CD4-positive, alpha-beta T cell treated with Interleukin-4 for 1 hour (primary cell): Measurements from ENCODE around the gene NTHL1.

Experiments
- DNase-seq, 2 donors: peaks; one replicate each; pipeline ENCODE4 v3.0.0-alpha.2; 2020 to 2022

The NTHL1 gene

GRCh38 chr16:2047330-2048115, at the start of gene NTHL1, which contains the start of gene TSC2:
Gene NTHL1 (minus strand): TSS chr16:2047834. CDS start chr16:2047823, 11 bp downstream.
Gene TSC2 (plus strand): TSS chr16:2047985. CDS start chr16:2048616, 631 bp downstream.
- peak; percentile 93 to 94 for DNase-seq

GRCh38 chr16:2096853-2097595, 49.4 kb upstream of the NTHL1 start:
- DNase-seq, result no peak

DNA sequence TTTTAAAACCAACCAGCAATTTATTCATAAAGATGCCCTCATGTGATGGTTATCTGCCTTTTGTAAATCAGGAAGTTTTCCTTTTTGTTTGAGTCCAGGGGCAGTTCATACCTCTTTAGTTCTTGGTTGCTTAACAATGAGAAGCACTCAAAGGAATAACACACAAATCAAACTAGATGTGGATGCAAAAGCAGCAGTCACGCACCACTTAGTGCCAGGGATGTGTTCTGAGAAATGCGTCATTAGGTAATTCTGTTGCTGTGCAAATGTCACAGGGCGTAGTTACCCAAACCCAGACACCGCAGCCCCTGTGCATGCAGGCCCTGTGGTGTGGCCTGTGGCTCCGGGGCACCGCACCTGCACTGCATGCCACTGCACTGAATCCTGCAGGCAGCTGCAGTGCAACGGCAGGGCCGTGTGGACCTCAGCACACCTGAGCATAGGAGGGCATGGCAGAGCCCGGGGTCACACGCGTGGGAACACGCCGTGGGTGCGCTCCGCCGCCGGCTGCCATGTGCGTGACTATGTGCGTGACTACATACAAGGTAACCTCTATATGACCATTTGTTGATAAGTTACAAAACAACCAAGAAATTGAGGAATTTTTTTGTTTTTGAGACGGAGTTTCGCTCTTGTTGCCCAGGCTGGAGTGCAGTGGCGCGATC, 48.4 kb upstream of the NTHL1 start:
- DNase-seq, result no peak

- DNase-seq, result no peak
Measured at GRCh38 chr16:2095315-2095853, 47.8 kb upstream of the NTHL1 start.

DNA sequence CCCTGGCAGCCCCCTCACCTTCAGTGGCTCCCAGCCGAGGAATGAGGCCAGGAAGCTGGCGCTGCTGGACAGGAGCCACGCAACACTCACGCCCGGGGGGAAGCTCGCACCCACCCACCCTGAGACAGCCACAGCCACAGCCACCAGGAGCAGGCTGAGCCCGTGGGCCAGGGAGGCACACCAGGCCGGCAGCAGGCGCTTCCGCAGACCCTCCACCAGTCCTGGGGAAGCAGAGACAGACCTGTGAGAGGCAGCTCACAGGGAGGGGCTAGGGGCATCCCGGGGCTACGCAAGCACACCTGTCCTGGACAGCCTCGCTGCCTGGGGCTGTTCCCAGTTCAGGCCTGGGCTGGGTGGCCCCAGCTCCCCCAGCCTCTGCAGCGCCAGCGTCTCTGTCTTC, 46.2 kb upstream of the NTHL1 start:
- no peak for DNase-seq

- no peak for DNase-seq
Measured at GRCh38 chr16:2092866-2093265, 45.2 kb upstream of the NTHL1 start.

GRCh38 chr16:2092256-2092620, 44.6 kb upstream of the NTHL1 start:
- DNase-seq, result no peak

GRCh38 chr16:2091547-2092255, 44.1 kb upstream of the NTHL1 start:
- DNase-seq, result no peak

DNA sequence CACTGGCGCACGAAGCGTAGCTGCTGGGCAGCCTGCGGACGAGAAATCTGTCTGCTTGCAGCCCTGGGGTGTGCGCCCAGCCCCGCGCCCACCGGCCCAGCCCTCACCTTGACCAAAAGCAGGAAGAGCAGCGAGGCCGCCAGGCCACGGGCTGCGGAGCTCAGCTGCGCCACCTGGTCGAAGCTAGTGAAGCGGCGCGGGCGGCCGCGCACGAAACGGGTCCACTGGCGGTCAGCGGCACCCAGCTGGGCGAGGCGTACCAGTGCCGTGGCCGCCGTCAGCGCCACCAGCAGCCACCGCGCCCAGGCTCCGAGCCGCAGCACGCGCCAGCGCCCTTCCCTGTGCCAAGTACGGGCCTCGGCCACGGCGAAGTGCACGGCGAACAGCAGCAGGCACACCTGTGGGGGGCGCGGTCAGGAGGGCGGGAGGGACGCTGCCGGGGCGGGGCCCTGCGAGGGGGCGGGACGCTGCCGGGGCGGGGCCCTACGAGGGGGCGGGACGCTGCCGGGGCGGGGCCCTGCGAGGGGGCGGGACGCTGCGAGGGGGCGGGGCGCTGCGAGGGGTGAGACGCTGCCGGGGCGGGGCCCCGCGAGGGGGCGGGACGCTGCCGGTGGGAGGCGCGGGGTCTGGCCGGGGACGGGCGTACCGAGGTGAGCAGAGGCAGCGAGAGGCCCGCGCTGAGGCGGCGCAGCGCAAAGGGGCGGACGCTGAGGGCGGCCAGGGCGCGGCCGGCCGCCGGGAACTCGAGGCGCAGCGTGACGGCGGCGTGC, 43.3 kb upstream of the NTHL1 start:
- peak; percentile 39 to 62 for DNase-seq

DNA sequence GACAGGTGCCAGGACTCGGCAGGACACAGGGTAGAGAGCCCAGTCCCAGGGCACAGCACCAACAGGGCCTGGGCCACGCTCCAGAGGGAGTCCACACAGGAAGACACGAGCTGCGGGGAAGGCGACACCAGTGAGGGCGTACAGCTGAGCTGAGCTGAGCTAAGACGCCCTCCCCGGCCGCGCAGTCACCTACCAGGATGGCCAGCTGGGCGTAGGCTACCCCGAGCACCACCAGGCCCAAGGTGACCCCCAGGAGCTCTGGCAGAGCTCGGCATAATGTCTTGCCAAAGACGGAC, 42.8 kb upstream of the NTHL1 start:
- no peak for DNase-seq

DNA sequence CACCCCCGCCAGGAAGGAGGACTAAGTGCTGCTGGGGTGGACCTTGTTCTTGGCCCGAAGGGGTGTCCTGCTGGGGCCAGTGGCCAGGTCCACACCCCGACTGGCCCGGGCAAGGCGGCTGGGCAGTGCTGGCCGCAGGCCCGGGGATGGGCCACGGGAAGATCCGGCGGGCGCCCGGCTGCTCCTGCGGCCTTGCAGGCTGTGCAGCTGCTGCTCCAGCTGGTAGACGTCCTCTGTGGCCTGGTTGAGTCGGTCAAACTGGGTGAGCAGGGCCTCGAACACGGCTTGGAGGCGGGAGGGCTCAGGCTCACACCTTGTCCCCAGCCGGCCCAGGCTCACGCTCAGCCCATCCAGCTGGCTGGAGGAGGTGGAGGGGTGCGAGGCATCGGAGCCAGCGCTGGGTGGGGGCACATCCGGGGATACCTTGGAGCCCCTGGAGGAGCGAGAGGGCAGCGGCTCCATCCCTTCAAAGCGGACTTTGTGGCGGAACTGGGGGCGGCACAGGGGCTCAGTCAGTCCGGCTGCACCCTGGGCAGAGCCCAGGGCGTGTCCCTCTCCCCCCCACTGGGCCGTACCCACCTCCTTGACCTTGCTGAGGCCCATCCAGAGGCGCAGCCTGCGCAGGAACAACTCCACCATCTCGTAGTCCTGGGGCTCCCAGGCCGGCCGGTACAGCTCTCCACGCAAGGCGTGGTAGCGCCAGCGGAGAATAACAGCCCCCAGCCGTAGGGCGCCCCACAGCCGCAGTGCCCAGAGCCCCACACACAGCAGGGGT, 42.3 kb upstream of the NTHL1 start:
- no peak for DNase-seq

DNA sequence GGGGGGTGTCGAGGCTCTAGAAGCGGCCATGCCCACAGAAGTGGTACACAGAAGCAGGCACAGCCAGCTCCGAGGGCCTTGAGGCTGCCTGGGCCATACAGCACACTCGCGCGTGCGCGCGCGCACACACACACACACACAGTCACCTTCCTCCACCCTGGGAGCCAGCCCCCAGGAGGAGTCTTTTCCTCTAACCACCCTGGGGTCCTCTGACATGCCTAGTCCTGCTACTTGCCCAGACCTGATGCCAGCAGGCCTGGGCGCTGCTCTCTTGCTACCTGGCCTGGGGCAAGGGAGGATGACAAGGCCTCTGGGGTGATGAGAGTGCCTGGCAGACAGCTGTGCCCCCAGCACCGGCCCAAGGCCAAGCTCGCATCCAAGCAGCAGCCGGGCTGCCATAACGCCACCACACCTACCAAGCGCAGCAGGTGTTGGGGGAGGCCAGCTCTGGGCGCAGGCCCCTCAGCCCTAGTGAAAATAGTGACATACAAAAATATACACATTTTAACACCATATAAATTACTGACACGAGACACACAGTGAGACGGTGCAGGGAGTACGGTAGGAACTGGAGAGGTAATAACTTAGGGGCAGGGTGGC, 41.2 kb upstream of the NTHL1 start:
- DNase-seq, result no peak

DNA sequence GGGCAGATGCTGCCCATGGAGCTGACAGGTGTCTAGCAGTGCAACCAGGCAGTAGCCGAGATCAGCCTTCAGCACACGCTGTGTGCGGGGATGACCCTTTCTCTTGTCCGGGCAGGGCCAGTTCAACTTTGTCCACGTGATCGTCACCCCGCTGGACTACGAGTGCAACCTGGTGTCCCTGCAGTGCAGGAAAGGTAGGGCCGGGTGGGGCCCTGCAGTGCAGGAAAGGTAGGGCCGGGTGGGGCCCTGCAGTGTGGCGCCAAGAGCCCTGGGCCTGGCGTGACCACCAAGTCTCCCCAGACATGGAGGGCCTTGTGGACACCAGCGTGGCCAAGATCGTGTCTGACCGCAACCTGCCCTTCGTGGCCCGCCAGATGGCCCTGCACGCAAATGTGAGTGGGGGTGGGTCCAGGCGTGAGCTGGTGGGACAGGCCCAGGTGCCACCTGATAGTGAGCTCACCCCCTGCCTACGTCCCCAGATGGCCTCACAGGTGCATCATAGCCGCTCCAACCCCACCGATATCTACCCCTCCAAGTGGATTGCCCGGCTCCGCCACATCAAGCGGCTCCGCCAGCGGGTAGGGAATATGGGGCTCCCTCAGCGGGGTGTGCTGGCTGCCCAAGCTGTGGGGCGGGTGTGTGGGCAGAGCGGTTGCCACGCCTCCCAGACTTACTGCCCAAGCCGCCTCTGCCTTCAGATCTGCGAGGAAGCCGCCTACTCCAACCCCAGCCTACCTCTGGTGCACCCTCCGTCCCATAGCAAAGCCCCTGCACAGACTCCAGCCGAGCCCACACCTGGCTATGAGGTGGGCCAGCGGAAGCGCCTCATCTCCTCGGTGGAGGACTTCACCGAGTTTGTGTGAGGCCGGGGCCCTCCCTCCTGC, 40.4 kb upstream of the NTHL1 start:
- DNase-seq, result no peak

GRCh38 chr16:2086812-2087747, 39.4 kb upstream of the NTHL1 start:
- no peak for DNase-seq

DNA sequence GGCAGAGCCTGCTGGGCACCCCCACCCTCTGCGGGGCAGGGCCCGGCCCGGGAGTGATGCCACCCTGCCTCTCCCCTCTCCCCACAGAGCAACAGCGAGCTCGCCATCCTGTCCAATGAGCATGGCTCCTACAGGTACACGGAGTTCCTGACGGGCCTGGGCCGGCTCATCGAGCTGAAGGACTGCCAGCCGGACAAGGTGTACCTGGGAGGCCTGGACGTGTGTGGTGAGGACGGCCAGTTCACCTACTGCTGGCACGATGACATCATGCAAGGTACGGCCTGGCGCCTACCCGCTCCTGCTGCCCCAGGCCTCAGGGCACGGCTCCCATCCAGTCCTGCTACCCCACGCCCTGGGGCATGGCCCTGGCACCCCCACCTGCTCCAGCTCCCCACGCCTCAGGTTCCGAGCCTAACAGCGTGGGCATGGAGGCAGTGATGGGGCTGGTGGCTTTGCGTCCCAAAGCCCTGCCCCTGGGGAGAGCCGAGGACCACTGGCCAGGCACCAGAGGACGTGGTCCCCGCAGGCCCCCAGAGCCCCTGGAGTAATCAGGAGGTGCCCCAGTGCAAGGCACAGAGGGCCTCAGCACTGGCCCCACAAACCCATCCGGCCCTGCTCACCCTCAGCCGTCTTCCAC, 38.6 kb upstream of the NTHL1 start:
- no peak for DNase-seq

- no peak for DNase-seq
Measured at GRCh38 chr16:2085669-2086068, 38.0 kb upstream of the NTHL1 start.

- no peak for DNase-seq
Measured at GRCh38 chr16:2084895-2085625, 37.4 kb upstream of the NTHL1 start.
